A673 (cell line): ENCODE measurements around the gene SNCAIP.

ENCODE experiments used
- EZH2 ChIP-seq: fragments of 200-600 bp; sonication (generic); IDR thresholded peaks from 2 replicates; pipeline ENCODE4 v1.6.1; 2017; ENCODE audit warnings: borderline replicate concordance, low read depth, mild to moderate bottlenecking, mixed read lengths, antibody characterized with exemption, low read length; ENCODE audit not compliant: poor library complexity, severe bottlenecking
- TF ChIP-seq, protein P1 (sequence below): fragments of 300-800, 200-600 bp; sonication (generic); conservative IDR thresholded peaks from 2 replicates; pipeline ENCODE4 v1.5.1; 2017; ENCODE audit warnings: low read depth, mild to moderate bottlenecking, antibody characterized with exemption, low read length, moderate library complexity, mixed read lengths

DNA sequence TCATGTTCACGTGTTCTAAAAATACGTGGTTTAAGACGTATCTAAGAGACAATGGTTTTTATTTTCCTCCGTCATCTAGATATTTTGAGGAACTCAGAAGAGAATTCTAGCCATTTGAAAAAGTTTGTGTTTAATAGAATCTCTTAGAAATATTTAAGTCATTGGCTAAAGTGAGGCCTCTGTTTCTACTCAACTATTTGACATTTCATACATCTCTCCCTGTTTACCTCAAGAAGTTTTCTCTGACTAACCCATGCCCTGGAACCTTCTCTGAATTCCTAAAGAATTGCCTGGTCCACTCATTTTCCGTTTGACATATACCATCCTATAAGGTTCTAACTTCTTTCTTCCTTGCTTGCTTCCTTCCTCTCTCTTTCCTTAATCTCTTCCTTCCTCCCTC, 178.7 kb downstream of the SNCAIP start:
- TF ChIP-seq, protein P1, sequence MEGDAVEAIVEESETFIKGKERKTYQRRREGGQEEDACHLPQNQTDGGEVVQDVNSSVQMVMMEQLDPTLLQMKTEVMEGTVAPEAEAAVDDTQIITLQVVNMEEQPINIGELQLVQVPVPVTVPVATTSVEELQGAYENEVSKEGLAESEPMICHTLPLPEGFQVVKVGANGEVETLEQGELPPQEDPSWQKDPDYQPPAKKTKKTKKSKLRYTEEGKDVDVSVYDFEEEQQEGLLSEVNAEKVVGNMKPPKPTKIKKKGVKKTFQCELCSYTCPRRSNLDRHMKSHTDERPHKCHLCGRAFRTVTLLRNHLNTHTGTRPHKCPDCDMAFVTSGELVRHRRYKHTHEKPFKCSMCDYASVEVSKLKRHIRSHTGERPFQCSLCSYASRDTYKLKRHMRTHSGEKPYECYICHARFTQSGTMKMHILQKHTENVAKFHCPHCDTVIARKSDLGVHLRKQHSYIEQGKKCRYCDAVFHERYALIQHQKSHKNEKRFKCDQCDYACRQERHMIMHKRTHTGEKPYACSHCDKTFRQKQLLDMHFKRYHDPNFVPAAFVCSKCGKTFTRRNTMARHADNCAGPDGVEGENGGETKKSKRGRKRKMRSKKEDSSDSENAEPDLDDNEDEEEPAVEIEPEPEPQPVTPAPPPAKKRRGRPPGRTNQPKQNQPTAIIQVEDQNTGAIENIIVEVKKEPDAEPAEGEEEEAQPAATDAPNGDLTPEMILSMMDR: no peak
- no peak for TF ChIP-seq EZH2
